Left lobe of liver (tissue), 2 donors: Measurements from ENCODE around the gene DCLK2. TPM values are rescaled to one million over a fixed set of nuclear protein-coding genes. Genes with fewer than 3 reads are reported as not detected.

ENCODE experiments used
- ATAC-seq: fragments of 200-7000 bp; cut with Tn5 transposase; one replicate; pipeline ENCODE4 v1.9.1; 2020; ENCODE audit warnings: mild to moderate bottlenecking, moderate library complexity
- DNase-seq: peaks from one replicate; pipeline ENCODE4 v3.0.0-alpha.2; 2020; ENCODE audit warnings: low spot score
- total RNA-seq: library from RNA; stranded (reverse); gene quantifications from one replicate; pipeline ENCODE4 v1.2.1, GENCODE V29; 2021
- donor health status: DM: no; HTN: no; CAD: no; lungs with moderate emphysema.
- donor health status: DM: no; HTN: yes; CAD: no.

The DCLK2 gene
- total RNA-seq, 1 donor from 2014 or later = 0.68 TPM

DNA sequence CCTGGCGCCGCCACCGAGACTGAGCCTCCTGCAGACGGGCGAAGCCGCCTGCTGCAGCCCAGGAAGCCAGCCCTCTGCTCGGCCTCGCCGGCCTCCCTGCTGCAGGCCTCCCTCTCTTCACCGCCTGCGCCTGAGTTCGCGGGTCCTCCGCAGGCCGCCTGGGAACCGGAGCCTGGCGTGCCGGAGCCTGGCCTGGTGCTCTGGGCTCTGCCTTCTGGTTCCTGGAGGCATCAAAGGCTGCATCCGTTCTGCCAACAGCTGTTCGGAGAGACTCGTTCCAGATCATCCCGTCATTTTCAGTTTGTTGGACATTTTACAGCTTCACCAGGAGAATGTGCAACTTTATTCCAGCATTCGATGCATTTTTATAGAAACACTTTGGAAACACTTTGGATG is 178.0 kb downstream of the DCLK2 start:
- ATAC-seq = no peak
- DNase-seq = no peak

DNA sequence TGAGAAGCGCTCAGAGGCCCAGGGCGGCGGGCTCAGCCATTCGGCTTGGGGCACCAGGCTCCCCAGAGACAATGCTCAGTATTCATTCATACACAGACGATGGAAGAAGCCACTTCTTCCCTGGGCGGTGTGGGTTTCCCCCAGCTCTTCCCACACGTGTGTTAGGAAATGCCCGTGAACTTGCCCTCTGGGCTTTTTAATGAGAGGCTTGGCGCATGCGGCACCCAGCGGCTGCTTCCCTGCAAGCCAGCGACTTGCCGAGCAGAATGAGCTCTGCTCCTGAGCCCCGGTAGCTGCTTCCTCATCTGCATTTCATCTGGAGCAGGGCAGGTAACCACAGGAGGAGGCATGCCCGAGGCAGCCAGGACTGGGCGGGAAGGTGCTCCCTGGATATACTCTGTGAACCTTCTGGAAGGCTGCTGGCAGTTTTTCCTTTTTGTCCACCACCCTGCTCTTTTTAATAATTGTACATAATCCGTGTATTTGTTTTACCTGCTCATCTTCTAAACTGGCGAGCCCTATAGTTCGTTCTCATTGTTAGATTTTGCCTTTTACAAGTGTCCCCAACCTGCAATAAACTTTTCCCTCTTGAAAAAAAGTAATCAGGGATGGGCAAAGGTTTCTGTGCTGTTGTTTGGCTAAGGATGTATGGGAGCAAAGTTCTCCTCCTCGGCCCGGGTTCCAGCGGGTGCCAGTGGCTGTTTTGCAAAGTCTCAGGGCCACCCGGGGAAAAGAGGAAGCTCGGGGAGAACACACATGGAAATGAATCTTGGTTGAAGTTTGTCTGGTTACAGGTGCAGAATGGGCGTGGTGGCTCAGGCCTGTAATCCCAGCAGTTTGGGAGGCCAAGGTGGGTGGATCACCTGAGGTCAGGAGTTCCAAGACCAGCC is 178.8 kb downstream of the DCLK2 start:
- ATAC-seq (peak; percentile 76), DNase-seq (no peak)

DNA sequence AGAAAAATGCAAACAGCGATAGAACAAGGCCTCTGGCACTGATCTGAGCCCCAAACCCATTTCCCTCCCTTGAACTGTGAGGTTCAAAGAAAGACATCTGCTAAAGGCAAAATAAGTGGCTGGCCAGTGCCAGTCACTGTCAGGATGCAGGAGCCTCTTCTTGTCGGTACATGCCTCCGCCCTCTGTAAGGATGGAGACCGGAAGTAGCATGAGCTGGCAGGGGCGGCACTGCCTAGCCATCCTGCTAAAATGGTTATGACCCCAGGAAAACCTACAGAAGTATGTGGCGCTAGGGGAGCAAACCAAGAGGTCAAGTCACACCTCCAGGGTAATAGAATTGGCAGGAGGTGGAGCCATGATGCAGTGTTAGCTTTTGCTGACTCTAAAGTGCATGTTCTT is 180.3 kb downstream of the DCLK2 start:
- no peak for DNase-seq
- no peak for ATAC-seq

DNA sequence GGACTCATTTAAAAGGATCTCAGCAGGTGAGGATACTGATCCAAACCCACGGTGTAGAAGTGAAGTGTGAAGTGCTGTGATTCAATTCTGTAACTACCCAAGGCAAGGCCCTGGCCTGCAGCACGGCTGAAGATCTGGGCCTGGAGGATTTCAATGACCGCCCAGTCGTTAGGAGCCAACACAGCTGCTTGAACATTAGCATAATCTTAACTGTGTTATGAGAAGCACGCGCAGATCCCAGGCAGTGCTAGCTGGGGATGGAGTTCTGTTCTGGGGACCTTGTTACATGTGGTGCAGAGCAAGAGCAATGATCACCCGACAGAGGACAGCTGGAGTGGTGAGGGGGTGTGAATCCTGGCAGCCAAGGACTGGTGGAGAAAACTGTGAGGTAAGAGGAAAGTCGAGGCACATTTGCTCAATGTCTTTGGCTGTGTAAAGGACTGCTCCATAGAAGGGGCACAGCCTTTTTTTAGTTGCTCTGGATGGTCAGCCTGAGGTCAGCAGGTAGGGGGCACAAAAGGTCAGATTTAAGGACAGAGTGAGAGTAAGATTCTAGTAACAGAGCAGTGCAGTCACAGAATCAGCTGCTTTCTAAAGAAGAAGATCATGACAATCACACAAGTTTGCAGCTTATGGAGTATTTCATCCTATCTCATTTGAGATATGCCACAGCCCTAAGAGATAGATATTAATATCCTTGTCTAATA is 181.8 kb downstream of the DCLK2 start:
- ATAC-seq = no peak
- no peak for DNase-seq

DNA sequence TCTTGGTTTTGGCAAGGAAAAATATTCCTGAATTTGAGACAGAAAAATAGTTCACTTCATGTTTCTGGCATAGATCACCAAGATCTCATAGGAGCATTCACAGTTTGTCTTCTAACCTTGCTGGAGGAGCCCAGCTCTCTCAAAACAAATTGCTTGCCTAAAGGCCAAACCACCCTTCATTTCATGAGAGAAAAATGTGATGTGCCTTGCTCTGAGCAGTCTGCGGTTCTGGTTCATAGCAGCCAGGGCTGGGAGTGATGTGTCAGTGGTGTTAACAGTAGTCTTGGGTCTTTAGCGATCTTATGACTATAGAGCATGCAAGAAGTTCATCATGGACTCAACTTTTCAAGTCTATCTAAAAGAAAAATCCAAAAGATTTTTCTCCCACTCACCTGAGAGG is 183.3 kb downstream of the DCLK2 start:
- ATAC-seq (no peak), DNase-seq (no peak)

DNA sequence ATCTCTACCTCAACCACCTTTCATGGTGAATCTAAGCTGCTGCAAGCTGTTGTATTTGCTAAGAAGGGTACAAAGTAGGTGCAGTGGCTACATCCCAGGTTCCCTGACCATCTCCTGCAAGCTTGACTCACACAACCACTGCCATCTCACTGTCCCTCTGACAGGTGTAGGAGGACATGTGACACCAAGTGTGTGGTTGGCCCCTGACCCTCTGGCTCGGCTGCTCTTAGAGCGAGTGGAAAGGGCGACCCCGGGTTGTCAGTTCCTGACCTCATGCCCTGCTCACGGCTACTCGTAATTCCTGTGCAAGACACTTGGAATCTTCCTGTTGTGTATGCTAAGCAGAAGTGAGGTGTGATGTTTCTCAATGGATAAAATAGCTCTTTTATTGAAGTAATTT is 184.4 kb downstream of the DCLK2 start:
- no peak for DNase-seq
- no peak for ATAC-seq

DNA sequence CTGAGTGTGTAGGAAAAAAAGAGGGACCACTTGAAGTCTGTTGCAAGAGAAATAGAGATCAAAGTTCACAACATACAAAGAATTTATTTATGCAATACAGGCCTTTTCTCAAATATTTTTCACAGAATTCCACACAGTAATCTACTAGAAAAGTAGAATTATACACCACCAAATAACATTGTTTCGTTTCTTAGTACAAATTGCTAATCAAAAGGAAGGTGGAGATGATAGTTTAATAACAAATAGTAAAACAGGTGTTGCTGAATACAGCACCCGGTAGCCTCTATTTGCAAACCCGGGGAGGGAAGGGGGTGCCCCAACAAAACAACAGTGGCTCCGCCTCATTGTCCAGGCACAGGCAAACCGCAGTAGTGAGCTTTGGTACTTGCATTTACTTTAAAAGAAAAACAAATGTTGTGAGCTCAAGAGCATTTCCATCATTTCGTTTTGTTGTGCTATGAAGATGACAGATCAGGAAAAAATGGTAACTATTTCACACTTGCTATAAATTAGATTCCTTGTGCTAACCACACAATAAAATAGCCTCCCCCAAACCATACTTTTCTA is 186.4 kb downstream of the DCLK2 start:
- no peak for ATAC-seq
- DNase-seq = no peak

DNA sequence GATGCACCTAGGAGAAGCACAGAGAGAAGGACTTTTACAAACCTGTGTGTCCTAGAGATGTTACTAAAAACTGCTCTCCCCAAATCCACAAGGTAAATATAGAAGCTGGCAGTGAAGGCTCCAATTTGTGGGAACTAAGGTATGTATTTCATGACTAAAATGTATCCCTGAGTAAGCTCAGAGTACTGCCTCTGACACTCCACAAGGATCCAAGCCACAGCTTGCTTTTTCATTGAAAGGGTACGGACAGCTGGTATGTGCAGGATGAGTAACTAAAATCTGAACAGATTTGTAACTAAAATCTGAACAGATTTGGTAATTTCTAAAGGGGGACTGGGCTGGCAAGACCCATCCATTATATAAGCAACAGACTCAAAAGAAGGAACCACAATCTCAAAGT is 187.6 kb downstream of the DCLK2 start:
- DNase-seq (no peak), ATAC-seq (no peak)

DNA sequence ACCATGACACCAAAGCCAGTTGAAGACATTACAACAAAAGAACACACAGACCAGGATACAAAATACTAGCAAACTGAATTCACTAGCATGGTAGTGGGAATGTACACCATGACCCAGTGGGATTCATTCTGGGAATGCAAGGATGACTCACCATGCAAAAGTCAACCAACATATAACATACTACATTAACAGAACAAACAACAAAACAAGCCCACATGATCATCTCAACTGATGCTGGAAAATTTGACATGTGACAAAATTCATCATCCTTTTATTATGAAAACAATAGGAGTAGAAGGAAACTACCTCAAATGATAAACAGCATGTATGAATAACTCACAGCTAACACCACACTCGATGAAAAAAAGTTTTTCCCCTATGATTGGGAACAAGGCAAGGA is 190.2 kb downstream of the DCLK2 start:
- no peak for DNase-seq
- ATAC-seq = no peak

DNA sequence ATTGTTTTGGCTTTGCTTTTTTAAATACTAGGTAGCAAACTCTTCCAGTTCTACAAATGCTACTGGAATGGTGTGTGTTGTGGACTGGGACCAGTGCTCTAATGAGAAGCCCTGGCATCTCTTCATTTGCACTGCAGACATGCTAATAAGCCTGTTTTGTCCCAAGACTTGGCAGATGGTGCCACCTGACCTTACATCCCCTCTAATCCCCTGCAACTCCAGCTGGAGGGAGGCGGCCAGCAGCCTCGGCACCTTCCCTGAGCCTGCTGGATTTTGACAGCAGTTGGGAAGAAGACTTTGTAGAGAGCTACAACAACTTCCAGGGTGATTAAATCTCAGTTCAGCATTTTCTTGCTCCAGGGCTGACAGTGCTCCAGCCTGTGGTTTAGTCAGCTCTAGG is 200.0 kb downstream of the DCLK2 start:
- no peak for ATAC-seq

DNA sequence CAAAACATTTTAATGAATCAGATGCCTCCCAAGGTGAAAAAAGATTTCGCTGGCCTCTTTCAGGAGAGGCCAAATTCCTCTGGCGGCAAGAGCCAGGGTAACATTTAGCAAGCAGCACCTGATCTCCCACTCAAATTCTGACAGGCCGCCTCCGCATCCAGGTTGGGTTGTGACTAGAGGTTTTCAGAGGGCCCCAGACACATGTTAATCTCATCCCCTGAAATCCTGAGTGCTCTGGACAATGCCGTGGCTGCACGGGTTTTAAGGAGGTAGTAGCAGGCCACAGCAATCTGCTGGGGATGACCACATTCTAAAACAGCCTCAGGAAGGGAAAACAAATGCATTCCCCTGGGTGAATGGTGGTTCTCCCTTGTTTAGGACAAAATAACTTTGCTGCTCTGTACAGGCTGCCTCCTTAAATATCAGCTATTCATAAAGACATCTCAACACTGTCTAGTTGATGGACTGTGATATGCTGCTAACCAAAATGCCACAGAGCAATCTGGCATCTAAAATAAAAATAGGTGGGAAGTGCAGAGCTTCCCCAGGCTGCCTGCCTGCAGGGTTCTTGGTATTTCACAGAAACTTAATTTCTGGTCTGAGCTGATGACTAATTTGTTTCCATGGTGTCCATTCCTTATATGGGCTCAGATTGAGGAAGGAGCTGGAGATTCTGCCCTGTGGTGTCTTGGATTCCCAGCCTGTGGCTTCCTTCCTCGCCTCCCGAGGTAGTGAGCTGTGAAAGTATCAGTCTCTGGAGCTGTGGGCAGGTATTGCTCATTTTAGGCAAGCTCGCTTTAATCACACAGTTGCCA is 202.0 kb downstream of the DCLK2 start:
- ATAC-seq (no peak), DNase-seq (no peak)

More for the DNA sequence above, 200.0 kb downstream of the DCLK2 start:
- DNase-seq = no peak

DNA sequence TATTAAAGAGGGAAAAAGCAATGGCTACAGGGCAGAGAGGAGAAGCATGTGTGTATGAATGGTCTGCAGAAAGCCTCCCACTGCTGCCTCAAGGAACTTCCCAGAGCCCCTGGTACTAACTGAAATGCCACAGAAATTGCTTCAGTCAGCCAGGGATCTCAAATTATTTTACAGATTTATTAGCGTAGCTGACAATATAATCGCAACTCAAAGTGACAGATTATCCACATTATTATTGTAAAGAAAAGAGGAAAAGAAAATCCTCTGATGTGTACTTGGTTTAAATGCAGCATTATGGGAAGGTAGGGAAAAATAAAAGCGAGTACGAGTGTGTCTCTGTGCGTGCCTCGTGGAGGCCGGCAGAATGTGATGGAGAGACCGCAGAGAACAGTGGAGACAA is 202.7 kb downstream of the DCLK2 start:
- no peak for DNase-seq
- ATAC-seq = no peak

DNA sequence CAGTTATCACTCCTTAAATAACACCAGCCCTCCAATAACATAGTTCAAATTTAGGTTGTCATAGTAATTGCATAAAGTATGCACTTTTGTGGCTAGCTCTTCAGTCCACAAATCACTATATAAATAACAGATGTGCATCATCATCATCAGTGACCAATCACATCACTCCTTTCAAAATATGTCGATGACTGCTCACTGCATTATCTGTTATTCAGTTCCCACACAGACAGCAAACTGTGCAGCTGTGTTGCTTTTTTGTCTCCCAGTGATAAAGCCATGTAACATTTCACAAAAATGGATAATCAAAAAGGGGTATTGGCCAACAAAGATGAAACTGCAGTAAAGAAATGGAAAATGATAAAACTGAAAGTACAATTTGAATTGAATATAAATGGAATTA is 205.4 kb downstream of the DCLK2 start:
- DNase-seq (no peak), ATAC-seq (no peak)

DNA sequence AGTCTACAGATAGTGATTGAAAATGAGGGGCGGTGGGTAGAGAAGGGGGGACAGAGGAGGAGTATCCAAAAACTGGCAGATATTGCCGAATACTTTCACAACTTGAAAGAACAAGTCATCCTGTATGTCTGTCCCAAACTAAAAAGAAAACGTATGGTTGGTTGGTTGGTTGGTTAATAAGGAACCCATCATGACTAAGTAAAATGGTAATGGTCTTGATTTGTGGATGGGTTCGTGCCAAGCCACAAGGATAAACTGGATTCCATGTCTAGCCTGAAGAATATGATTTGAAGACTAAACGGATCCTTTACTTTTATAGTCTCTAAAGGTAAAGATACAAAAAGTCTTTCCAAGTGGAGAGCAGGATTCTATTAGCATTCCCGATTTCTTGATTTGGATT is 208.4 kb downstream of the DCLK2 start:
- ATAC-seq (no peak), DNase-seq (no peak)

DNA sequence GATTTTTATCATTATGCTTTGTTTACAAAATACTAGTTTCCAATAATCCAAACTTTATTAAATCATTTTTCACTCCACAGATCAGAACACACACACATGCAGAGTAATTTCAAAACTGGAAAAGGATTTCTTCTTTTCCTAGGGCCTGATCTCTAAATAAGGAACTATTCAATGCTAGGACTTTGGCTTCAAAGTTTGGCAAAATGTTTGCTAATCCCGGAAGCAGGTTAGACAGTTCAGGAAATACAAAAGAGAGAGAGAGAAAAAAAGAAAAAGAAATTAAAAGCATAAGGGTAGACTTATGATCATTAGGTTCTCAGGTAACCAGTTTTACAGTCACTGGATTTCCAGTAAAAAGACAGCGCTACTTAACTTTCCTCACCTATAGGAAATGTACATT is 211.0 kb downstream of the DCLK2 start:
- no peak for ATAC-seq

DNA sequence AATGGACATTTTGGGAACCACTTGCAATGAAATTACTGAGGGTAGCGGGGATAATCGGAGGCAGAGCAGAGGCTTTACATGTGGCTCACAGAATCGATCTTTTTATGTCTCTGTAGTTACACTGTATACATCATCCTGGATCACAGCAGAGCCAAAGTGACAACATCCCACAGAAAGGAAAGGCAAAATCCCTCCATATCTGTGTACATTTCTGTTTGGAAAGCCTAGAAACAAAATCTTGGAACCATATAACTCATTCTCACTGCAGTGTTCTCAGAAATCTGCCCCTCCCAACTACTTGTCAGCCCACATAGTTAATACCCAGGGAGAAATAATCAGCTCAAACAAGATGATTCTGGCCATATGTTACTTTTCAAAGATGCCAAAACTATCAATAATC is 211.6 kb downstream of the DCLK2 start:
- DNase-seq (no peak), ATAC-seq (no peak)

More for the DNA sequence above, 211.0 kb downstream of the DCLK2 start:
- DNase-seq = no peak

DNA sequence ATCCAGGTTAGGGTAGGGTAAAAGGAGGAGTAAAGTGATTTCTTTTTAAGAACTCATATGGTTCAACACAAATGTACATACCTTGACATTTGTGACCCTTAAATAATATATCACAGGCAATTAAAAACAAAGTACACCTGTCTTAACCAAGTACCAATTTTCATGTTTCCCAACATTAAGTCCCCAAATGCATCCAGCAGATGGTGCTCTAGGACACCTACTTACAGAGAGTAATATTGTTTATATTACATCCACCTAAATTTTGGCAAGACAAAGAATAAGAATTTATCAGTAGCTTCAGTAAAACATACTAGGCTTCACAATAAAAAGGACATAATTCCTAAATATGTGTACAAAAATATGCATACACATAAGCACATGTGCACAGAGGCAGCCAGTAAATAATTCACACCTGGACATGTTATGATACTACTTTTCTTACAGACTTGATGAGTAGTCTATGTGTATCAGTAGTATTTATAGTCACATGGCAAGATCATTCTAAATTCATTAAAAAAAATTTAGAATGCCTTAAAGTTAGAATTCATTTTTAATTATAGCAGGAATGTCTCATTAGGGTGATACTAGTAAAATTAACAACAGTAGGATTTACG is 219.7 kb downstream of the DCLK2 start:
- ATAC-seq (peak; percentile 74), DNase-seq (no peak)

DNA sequence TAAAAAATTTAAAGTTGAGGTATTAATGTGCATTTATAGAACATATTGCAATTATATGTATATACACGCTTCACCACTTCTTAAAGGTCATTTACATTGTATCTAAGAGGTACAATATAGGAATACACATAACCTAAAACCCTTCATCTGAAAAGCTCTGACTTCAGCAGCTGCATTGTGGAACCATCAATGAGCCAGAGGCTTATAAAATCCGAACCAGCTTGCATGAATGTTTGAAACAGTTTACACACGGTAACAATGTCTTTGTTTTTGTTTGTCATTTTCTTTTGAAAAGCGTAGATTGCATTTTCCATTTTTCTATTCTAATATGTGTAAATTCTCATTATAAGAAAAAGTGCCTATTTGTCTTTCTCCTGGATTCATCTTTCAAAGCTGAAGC is 221.6 kb downstream of the DCLK2 start:
- ATAC-seq (no peak), DNase-seq (no peak)

DNA sequence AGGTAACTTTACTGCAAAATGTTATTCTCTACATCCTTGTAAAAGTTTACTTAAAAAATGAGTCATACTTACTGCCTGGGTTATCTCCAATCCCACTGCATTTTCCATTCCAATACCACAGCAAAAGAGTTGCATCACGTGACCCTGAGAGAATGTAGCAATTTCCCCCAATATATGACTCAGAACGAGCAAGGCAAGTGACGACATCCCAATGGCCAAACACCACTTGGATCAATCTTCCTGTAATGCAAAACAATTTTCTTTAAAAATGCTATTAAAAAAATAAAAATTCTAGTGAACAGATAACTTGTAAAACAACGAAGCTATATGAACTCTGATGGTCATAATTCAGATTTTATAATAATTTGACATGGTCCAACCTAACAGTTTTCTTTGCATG is 224.3 kb downstream of the DCLK2 start:
- ATAC-seq (no peak), DNase-seq (no peak)

DNA sequence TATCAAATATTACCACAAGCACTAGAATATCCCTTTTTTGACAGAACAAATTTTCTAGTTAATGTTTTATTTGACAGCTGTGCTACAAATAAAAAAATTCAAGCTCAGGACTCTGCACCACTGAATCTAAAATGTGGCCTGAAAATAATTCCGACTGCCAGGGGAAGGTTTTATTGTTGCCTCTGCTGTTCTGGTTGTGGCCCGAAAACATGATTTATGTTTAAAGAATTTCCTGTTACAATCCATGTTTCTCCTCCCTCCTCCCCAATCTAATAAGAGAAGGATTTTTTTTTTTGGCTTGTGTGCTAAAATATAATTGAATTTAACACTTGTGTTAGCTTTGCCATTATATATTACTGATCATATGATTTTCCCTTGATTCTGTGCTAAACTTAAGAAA is 227.8 kb downstream of the DCLK2 start:
- ATAC-seq (no peak), DNase-seq (no peak)

DNA sequence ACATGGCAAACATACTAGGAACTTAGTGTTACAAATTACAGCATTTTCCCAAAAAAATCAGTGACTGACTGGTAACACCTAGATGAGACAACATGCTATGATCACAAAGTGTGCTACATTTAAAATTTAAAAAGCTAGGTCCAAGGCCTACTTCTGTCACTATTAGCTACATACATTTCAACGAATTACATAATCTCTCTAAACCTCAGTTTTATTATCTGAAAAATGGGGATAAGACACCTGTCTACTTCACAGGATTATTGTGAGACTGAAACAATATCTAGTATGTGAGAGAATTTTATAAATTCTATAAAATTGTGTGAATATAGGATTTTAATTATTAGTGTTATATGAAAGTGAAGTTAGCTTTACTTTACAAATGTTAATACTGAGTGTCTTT is 228.5 kb downstream of the DCLK2 start:
- ATAC-seq = no peak
- no peak for DNase-seq
